Measurements from ENCODE around the gene KLHL26.
"Not testable (repeated sequence)": the region's sequence is repeated elsewhere in the genome, so short reads cannot be mapped to it uniquely, and the experiment has no call there.

Gene KLHL26, protein sequence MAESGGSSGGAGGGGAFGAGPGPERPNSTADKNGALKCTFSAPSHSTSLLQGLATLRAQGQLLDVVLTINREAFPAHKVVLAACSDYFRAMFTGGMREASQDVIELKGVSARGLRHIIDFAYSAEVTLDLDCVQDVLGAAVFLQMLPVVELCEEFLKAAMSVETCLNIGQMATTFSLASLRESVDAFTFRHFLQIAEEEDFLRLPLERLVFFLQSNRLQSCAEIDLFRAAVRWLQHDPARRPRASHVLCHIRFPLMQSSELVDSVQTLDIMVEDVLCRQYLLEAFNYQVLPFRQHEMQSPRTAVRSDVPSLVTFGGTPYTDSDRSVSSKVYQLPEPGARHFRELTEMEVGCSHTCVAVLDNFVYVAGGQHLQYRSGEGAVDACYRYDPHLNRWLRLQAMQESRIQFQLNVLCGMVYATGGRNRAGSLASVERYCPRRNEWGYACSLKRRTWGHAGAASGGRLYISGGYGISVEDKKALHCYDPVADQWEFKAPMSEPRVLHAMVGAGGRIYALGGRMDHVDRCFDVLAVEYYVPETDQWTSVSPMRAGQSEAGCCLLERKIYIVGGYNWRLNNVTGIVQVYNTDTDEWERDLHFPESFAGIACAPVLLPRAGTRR

DNA sequence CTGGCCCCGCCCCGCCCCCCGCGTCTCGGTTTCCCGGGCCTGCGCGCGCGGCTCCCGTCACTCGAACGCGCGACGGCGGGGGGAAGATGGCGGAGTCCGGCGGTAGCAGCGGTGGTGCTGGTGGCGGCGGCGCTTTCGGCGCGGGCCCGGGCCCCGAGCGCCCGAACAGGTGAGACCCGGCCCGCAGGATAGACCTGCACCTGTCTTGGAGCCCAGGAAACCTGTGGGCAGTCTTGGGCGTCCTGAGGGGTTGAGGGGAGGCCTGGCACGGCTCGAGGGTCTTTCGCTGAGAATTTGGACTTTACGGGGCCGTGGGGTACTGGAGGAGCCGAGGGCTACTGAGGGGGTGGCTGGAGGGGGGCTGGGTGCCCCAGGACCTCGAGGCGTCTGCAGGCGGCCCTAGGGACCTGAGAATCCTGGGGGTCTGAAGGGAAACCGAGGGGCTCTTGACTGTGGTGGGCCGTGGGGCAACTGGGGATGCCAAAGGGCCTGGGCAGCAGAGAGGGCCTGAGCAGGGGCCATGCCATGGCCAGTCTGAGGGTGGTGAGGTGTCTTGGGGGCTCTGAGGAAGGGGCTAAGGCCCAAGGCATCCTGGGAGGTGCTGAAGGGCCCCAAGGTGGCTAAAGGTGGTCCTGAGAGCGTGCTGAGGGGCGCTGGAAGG is at the start of gene KLHL26:
Gene KLHL26 (plus strand): TSS at position 60 of the 661 bp plus-strand sequence. CDS start 27 bp downstream, at position 87.
- no peak for DNase-seq (ENCODE audit: low spot score)

DNA sequence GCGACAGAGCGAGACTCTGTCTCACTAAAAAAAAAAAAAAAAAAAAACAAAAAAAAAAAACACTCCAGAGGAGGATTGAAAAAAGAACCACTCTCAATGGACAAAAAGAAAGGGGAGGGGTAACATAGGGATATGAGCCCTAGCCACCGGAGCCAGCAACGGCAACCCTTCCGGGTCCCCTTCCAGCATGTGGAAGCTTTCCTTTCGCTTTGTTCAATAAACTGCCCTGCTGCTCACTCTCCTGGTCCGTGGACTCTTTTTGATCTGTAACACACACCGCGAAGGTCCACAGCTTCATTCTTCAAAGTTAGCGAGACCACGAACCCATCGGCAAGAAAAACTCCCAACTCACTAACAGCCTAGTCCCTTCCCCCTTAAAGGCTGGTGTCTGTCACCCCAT is 49.3 kb upstream of the KLHL26 start:
- DNase-seq (ENCODE audit: low spot score), result no peak

DNA sequence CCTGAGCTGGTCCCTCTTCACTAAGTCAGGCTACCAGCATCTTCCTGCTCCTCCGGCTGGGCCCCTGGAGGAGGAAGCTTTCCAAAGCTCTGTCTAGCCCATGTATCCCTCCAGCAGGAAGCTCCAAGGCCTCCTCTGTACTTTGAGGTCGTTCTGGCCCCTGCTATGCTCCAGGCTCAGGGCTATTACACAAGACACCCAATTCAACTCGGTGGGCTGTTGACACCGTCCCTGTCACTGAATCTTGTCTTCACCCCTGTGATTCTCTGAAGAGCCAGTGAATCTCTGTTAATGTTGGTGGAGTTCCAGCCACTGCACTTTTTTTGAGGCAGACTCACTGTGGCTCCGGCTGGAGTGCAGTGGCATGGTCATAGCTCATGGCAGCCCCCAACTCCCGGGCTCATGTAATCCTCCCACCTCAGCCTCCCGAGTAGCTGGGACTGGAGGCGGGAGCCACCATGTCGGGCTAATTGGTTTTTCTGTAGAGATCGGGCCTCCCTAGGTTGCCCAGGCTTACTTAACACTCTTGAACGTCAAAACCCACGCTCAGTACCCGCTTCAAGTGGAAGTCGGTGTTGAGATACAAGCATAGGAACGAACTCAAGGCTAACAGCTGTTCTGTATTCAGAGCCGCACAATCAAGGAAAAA is 48.7 kb upstream of the KLHL26 start:
- DNase-seq (ENCODE audit: low spot score), result no peak

DNA sequence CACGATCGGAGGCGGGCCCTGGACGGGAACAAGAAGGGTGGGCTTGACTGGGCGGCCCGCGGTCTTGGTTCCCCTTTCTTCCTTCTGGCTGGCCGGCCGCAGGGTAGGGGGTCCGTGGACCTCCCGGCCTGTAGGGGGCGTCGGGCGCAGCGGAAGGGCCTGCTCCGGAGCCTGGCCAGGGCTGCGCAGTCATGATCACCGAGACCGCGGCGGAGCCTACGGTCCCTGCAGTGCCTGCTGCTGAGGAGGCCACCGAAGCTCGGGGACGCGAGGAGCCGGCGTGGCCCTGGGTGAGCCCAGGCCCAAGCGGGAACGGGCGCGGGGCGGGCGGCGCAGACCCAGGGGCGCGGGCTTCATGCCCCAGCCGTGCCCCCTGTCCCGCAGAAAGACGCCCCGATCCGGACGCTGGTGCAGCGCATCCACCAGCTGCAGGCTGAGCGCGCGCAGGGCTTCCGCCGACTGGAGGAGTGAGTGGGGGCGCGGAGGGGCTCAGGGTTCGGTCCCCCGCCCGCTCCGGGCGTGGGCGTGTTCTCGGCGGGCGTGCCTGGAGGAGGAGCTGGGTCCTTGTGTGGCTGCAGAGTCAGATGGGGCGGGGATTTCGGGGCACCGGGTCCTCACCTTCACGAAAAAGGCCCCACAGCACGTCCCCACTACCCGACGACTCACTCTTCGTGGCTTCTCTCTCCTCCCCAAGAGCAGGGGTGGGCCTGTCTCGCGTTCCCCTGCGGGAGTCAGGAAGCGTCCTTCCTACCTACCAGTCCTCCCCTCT is 48.0 kb upstream of the KLHL26 start, which contains the start of gene REX1BD:
Gene REX1BD (plus strand): TSS at position 188 of the 769 bp plus-strand sequence. CDS start 4 bp downstream, at position 192.
- DNase-seq (ENCODE audit: low spot score), result peak; percentile 81

DNA sequence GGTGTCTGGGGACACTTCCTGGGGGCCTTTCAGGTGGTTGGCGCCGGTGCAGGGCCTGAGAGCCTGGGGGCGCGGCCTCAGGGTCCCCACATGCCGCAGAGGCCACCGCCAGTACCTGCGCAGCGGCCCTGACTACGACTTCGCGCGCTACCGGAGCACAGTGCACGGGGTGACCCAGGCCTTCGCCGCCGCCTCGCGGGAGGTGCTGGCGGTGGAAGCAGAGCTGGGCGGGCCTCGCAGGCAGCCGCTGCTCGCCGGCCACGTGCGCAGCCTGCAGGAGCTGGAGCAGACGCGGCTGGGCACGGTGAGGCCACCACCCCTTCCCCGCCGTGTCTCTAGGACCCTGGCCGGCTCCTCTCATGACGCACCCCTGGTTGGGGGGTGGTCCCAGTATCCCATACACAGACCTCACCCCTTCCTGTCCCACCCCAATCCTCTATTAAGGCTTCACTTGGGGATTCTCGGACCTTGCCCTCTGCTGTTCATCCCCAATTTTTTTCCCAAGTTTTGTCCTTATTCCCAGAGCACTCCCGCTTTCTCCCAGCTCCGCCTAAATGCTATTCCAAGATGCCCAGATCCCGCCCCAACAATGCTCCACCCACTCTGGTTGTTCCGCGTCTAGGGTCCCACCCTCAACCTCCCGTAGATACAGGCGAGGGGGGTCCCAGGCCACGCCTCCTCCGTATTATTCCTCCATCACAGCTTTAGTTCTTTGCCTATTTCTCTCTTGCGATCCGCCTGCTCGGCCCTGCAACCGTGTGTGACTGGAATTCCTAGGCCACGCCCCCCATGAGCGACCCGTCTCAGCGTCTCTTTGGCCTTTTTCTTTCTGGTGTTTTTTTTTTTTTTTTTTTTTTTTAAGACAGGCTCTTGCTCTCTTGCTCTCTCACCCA is 47.2 kb upstream of the KLHL26 start:
- peak; percentile 84 for DNase-seq (ENCODE audit: low spot score)

DNA sequence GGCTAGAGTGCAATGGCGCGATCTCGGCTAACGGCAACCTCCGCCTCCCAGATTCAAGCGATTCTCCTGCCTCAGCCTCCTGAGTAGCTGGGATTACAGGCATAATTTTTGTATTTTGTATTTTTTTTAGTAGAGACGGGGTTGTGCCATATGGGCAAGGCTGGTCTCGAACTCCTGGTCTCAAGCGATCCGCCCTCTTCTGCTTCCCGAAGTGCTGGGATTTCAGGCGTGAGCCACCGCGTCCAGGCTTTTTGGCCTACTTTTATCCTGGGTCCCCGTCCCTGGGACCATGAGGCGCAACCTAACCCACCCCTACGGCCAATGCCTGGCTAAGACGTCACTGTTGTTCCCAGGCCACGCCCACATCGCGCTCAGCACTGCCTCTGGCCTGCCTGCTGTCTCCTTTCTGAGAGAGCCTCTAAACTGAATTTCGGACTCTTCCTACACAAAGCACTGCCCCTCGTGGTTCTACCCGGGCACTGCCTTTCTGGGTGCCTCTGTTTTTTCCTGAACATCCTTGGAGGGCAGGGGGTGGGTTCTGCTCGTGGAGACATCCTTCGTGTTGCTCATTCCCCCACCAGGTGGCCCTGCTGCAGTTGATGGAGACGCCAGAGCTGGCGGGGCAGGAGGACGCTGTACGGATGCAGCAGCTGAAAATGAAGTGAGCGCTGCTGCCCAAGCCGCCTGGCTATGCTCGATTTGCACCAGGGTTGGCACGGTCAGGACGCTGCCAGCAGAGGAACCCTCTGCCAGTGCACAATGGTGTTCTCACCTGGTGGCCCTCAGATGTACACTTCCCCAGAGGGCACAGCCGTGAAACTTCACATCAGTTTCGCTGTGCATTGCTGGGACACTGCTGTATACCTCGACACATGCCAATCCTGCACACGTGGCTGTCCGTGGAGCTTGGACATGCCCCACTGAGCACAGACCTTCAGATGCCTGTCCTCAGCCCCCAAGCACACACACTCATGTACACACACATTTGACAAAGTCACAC is 46.3 kb upstream of the KLHL26 start:
- DNase-seq (ENCODE audit: low spot score), result no peak

DNA sequence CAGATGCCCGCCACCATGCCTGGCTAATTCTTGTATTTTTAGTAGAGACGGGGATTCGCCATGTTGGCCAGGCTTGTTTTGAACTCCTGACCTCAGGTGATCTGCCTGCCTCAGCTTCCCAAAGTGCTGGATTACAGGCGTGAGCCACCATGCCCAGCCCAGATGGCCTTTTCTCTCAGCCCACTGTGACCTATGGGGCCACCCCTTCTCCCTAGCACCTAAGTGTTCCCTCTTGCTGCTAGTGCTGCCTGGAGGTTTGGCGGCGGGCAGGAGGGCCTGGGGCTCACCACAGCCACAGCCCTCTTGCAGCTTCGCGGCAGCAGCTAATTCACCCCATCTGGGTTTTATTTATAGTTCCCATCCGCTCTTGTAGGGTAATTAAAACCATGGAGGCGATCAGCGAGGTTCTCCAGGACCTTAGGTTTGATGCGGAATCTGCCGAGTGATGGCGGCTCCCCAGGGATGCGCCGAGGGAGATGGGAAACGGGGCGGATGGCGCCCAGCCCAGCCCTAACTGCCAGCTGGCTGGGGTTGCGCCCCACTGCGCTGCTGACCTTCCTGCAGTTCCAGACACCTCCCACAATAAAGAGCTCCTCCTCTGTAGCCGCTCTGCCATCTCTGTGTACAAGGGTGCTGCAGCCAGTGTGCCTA is 45.0 kb upstream of the KLHL26 start:
- no peak for DNase-seq (ENCODE audit: low spot score)

DNA sequence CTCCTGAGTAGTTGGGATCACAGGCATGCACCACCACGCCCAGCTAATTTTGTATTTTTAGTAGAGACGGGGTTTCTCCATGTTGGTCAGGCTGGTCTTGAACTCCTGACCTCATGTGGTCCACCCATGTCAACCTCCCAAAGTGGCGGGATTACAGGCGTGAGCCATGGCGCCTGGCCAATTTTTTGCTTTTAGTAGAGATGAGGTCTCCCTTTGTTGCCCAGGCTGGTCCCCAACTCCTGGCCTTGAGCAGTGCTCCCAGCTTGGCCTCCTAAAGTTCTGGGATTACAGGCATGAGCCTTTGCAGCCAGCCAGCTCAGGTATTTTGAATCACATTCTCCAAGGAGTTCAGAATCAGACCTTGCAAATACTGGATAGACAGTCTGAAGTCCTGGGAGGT is 44.1 kb upstream of the KLHL26 start:
- not testable (repeated sequence) for DNase-seq (ENCODE audit: low spot score)

DNA sequence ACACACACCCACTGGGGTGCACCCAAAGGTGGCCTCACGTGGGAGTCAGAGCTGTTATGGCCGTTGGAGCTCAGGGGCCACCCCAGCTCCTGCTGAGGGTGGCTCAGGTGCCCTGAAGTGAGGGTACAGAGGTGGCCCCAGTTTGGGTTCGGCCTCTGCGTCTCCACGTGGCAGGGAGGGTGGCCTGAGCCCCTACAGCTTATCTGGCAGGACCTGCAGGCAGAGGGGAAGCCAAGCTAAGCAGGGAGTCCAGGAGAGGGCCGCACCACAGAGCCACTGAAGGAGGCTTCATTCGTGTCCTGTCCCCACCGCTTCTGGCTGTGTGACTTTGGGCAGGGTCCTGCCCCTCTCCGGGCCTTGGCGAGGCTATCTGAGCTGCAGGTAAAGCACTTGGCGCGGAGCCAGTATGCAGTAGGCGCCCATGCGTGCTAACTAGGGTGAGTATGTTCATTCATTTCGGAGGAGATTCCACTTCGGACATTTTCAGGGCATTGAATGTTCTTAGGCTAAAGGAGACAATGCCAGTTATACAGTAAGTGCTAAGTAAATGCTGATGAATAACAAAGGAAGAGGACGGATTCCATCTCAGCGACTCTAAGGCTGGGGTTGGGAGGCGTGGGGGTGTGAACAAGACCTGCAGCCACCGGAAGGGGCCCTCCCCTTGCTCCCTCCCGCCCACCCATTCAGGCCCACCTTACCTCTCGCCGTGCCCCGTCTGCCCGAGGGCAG is 43.3 kb upstream of the KLHL26 start:
- no peak for DNase-seq (ENCODE audit: low spot score)

DNA sequence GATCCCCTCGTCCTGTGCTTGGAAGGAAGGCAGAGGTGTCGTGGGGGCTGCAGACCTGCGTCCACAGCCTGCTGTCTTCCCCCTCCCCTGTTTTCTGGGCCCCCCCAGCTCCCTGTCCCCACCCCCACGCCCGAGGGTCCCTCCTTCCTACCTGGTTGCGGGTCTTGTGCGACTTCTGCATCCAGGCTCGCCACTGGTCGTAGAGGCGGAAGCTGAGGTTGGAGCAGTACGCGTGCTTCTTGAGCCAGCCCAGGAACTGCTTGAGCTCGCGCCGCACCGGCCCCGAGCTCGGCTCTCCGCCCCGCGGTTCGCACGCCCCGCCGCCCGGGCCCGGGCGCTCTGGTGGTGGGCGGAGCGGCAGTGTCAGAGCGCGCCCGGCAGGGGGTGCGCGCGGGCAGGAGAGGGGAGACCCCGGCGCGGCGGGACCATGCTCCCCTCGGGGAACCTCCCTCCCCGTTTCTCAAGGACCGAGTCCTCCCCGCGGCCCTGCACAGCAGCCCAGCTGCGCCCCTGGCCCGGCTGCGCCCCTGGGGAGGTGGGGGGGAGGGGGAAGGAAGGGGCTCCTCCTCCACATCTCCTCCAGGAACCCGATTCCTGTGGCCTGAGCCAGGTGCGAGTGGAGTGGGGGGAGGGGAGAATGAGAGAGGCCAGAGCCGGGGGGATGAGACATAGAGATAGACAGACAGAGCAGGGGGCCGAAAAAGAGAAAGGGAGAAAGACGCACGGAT is 42.6 kb upstream of the KLHL26 start:
- DNase-seq (ENCODE audit: low spot score), result peak; percentile 97

DNA sequence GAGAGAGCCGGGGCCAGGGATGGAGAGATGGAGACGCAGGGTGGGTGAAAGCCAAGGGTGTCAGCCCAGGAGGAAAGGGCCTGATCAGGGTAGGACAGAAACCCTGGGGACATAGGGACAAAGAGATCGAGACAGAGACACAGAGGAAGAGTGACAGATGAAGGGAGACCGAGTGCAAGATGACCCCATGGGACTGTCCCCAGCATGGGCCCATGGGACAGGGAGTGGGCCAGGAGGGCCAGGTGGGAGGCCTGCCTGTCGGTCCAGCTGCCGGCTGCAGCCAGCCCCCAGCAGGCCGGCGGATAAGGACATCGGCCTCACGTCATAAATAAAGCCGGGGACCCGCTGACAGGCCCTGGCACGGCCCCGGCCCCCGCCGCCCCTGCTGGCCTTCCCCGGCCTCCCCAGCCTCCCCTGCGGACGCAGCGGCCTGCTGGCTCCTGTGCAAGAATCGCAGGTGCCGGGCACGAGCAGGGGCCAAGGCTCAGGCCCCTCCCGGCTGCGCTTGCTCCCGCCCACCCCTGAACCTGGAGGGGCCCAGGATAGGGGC is 41.9 kb upstream of the KLHL26 start:
- DNase-seq (ENCODE audit: low spot score), result no peak

DNA sequence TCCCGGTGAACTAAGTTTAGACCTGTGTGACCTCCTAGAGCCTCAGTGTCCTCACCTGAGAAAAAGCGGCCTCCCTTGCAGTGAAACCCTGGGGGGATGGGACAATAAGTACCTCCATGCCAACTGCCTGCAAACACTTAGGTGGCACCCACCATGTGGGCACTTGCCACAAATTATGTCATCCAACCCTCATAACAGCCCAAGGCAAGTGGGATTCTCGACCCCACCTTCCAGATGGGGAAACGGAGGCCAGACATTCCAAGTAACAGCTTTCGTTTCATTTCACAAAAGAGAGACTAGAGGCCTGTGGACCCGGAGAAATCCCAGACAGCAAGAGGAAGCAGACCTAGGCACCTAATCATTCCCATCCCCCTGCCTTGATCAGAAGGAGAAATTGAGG is 41.4 kb upstream of the KLHL26 start:
- DNase-seq (ENCODE audit: low spot score), result no peak

DNA sequence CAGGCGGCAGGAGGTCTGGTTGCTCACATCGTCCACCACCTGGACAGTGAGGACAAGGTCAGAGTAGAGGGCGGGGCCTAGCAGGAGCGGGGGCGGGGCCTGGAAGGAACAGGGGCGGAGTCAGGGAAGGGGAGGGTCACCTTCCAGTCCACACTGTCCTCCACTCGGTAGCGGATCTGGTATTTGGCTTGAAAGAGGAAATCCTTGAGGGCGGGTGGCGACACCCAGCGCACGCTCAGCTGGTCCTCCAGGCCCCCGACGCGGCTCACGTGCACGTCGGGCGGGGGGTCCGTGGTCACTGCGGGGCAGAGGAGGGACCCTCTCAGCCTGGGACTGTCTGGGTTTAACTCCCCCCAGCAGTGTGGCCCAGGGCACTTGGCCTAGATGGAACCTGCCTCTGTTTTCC is 40.1 kb upstream of the KLHL26 start:
- no peak for DNase-seq (ENCODE audit: low spot score)

DNA sequence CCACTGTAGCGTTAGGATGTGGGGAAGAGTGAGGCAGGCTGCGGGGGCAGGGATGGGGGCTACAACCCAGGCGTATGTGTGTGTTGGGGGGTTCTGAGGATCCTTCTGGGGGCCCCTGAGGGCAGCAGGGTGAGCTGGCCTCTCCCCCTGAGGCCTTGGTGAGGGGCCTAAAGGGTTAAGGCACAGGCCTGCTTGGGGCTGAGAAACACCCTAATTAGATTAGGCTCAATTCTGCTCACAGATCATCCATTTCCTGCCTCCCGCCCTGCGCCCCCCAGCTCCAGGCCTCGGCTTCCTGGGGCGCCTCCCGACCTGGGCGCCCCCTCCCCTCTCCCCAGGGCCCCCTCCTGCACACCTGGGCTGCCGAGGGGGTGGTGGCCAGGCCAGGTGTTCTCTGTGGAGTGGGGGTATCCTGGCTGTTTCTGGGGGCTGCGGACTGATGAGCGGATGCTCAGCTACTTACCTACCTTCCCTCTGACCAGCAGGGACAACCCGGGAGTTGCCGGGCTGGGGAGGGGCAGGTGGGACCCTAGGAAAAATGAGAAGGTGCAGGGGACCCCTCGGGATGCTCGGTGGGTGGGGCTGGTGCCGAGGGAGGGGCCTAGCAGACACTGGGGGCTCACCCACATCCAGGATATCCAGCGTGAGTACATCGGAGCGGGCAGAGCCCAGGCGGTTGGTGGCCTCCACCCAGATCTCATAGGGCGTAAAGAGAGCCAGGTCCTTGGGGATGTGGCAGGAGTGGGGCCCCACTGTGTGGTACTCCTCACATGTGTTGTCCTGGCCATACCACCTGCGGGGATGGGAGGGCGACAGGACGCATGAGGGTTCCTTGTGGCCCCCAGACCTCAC is 38.8 kb upstream of the KLHL26 start:
- DNase-seq (ENCODE audit: low spot score), result no peak

DNA sequence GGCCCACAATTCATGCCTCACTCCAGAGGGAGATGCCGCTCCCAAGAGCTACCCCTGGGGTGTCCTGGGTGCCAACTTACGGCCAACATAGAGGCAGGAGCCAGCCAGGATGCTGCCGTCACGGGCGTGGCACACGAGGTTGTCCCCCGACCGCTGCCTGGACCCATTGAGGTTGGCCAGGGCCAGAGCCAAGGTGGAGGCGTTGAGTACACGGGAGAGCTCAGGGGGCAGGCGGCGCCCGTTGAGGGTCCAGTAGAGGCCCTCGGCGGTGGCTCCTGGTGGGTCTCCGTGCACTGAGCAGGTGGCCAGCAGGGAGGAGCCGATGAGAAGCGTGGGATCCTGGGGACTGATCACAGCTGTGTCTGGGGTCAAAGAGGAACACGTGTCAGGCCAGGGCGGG is 37.3 kb upstream of the KLHL26 start:
- DNase-seq (ENCODE audit: low spot score), result no peak

All from HuH-7.5 (cell line).